GM12891 (cell line): ENCODE results near the gene NEDD4L.

Experiments used
- PAX5 ChIP-seq: IDR thresholded peaks from 2 replicates; pipeline ENCODE4 v1.6.1; 2011; ENCODE audit warnings: low read length, moderate library complexity, mild to moderate bottlenecking; ENCODE audit not compliant: insufficient read depth, severe bottlenecking
- POLR2A ChIP-seq: IDR thresholded peaks from 2 replicates; pipeline ENCODE4 v1.6.1; 2011; ENCODE audit warnings: low read depth, low read length, control low read depth
- POLR2AphosphoS5 ChIP-seq: IDR thresholded peaks from 2 replicates; pipeline ENCODE4 v1.6.1; 2011; ENCODE audit warnings: low read depth, low read length, control low read depth
- POU2F2 ChIP-seq: IDR thresholded peaks from 2 replicates; pipeline ENCODE4 v1.6.1; 2011; ENCODE audit warnings: low read depth, mild to moderate bottlenecking, control low read depth, low read length, moderate library complexity
- SPI1 ChIP-seq: IDR thresholded peaks from 2 replicates; pipeline ENCODE4 v1.6.1; 2011; ENCODE audit warnings: low read depth, low read length, control low read depth
- TAF1 ChIP-seq: IDR thresholded peaks from 2 replicates; pipeline ENCODE4 v1.6.1; 2011; ENCODE audit warnings: low read depth, low read length, control low read depth

DNA sequence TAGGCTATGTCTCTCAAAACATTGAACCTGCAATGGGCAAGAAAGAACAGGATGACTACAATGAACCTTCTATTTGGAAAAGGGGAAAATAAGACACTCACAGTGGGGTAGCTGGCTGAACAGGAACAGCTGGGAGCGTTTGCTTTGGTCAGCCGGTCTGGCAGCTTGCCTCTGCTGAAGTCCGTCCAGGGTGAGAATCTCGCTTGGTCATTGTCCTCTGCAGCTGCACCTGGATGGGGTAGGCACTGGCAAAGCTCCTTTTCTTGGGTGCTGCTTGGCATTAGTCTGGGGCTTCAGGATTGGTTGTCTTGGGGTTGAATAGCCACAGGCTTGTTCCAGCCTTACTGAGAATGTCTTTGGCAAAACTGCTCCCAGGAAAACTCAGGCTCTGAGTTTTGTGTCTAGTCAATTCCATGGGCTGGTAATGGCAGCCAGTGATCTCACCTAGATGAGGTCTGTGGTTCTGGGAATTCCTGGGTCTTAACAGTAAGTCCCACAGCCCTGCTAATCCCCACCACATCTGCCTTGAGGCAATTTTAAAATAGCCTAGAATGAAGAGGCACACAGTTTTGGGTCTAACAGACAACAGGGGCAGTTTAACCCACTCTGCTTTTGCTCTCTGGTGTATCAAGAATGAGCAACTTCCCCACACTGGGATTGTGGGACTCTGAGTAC, 13.4 kb downstream of the NEDD4L start:
- TF ChIP-seq POLR2AphosphoS5: no peak
- no peak for TF ChIP-seq POLR2A
- no peak for TF ChIP-seq POU2F2
- TF ChIP-seq TAF1: no peak
- no peak for TF ChIP-seq SPI1
- no peak for TF ChIP-seq PAX5
